ENCODE measurements around the gene RNF40. TPM values are rescaled to one million over a fixed set of nuclear protein-coding genes. Genes with fewer than 3 reads are reported as not detected.

The RNF40 gene
- polyA plus RNA-seq, 1 donor from 2014 or later, result 85.2 TPM

GRCh38 chr16:30756781-30757100 is 5.4 kb upstream of the RNF40 start:
- Histone ChIP-seq H2AFZ (ENCODE audit: low read depth, low read length) (no peak overlapping the region), H3K27me3 (ENCODE audit: insufficient read depth, low read depth, low read length) (no peaks in the 10 kb centered on the region), H3F3A (ENCODE audit: insufficient read depth, low read length, poor library complexity, severe bottlenecking) (no peaks in the 10 kb centered on the region), H3K9ac (ENCODE audit: low read length) (no peak overlapping the region), H3K4me2 (ENCODE audit: low read length) (no peak overlapping the region), H3K9me2 (ENCODE audit: insufficient read depth, low read length) (no peaks in the 10 kb centered on the region), H3K27ac (ENCODE audit: low read length) (no peak overlapping the region), H3K9me3 (ENCODE audit: low read length) (no peaks in the 10 kb centered on the region), H3K79me2 (replicated peaks; ENCODE audit: insufficient read depth, low read length) (peaks cover 6% of the 10 kb centered on the region), H3K4me3 (ENCODE audit: low read length) (no peak overlapping the region), H4K20me1 (ENCODE audit: insufficient read depth) (no peaks in the 10 kb centered on the region), H3K36me3 (ENCODE audit: insufficient read depth, low read length) (no peaks in the 10 kb centered on the region)
- TF ChIP-seq MXI1 (conservative IDR thresholded peaks at IDR 0.05; ENCODE audit: poor library complexity, severe bottlenecking) (no peak), EZH2 (IDR thresholded peaks at IDR 0.05; ENCODE audit: borderline replicate concordance, insufficient read depth, low read length, poor library complexity, severe bottlenecking) (no peak), RAD21 (conservative IDR thresholded peaks at IDR 0.05) (no peak), REST (IDR thresholded peaks at IDR 0.05; ENCODE audit: borderline replicate concordance) (no peak), TAF1 (IDR thresholded peaks at IDR 0.05; ENCODE audit: low read depth) (no peak), SMC3 (conservative IDR thresholded peaks at IDR 0.05; ENCODE audit: poor library complexity) (no peak), EP300 (conservative IDR thresholded peaks at IDR 0.05; ENCODE audit: poor library complexity, severe bottlenecking) (no peak), POLR2AphosphoS5 (IDR thresholded peaks at IDR 0.05) (no peak)
- TF ChIP-seq, protein P1, sequence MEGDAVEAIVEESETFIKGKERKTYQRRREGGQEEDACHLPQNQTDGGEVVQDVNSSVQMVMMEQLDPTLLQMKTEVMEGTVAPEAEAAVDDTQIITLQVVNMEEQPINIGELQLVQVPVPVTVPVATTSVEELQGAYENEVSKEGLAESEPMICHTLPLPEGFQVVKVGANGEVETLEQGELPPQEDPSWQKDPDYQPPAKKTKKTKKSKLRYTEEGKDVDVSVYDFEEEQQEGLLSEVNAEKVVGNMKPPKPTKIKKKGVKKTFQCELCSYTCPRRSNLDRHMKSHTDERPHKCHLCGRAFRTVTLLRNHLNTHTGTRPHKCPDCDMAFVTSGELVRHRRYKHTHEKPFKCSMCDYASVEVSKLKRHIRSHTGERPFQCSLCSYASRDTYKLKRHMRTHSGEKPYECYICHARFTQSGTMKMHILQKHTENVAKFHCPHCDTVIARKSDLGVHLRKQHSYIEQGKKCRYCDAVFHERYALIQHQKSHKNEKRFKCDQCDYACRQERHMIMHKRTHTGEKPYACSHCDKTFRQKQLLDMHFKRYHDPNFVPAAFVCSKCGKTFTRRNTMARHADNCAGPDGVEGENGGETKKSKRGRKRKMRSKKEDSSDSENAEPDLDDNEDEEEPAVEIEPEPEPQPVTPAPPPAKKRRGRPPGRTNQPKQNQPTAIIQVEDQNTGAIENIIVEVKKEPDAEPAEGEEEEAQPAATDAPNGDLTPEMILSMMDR (IDR thresholded peaks at IDR 0.05; ENCODE audit: poor library complexity, severe bottlenecking), result no peak

DNA sequence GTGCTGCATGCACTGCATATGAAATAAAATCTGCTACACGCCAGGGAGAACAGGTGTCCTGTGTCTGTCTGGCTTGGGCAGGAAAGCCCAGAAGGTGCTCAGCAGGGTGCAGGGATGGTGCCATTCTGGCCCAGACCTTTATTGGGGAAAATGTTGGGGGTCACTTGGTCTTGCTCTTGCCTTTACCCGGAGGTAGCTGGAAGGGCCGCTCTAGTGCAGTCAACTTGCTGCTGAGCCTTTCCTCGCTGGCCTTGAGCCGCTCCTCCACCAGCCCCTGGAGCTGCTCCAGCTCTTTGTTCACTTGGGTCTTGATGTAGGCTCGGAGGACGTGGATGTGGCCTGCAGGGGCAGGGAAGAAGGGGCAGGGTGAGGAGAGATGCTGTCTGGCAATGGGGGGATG is 4.8 kb upstream of the RNF40 start:
- no peak overlapping the region for H3K4me3 ChIP-seq (ENCODE audit: low read length)
- H3F3A ChIP-seq (ENCODE audit: insufficient read depth, low read length, poor library complexity, severe bottlenecking), result no peaks in the 10 kb centered on the region
- no peak overlapping the region for H3K4me2 ChIP-seq (ENCODE audit: low read length)
- H3K9ac ChIP-seq (ENCODE audit: low read length), result no peak overlapping the region
- H4K20me1 ChIP-seq (ENCODE audit: insufficient read depth), result no peaks in the 10 kb centered on the region
- H2AFZ ChIP-seq (ENCODE audit: low read depth, low read length), result no peak overlapping the region
- TF ChIP-seq EZH2 (IDR thresholded peaks at IDR 0.05; ENCODE audit: borderline replicate concordance, insufficient read depth, low read length, poor library complexity, severe bottlenecking), result no peak
- TF ChIP-seq SMC3 (conservative IDR thresholded peaks at IDR 0.05; ENCODE audit: poor library complexity), result no peak
- TF ChIP-seq MXI1 (conservative IDR thresholded peaks at IDR 0.05; ENCODE audit: poor library complexity, severe bottlenecking), result no peak
- TF ChIP-seq EP300 (conservative IDR thresholded peaks at IDR 0.05; ENCODE audit: poor library complexity, severe bottlenecking), result no peak
- no peak for TF ChIP-seq RAD21 (conservative IDR thresholded peaks at IDR 0.05)
- TF ChIP-seq, protein P1 (IDR thresholded peaks at IDR 0.05; ENCODE audit: poor library complexity, severe bottlenecking), result no peak
- TF ChIP-seq TAF1 (IDR thresholded peaks at IDR 0.05; ENCODE audit: low read depth), result no peak
- H3K9me3 ChIP-seq (ENCODE audit: low read length), result no peaks in the 10 kb centered on the region
- H3K9me2 ChIP-seq (ENCODE audit: insufficient read depth, low read length), result no peaks in the 10 kb centered on the region
- H3K27ac ChIP-seq (ENCODE audit: low read length), result no peak overlapping the region
- peaks cover 8% of the 10 kb centered on the region for H3K79me2 ChIP-seq (replicated peaks; ENCODE audit: insufficient read depth, low read length)
- no peaks in the 10 kb centered on the region for H3K36me3 ChIP-seq (ENCODE audit: insufficient read depth, low read length)
- H3K27me3 ChIP-seq (ENCODE audit: insufficient read depth, low read depth, low read length), result no peaks in the 10 kb centered on the region
